GM12878 (cell line): ENCODE data around the gene BLOC1S6. TPM values are rescaled to one million over a fixed set of nuclear protein-coding genes. Genes with fewer than 3 reads are reported as not detected.
A peak's percentile ranks its signal among the peaks of the same experiment; 100 is the strongest.

Experiments
- ATAC-seq: fragments of 200-7000 bp; cut with Tn5 transposase; 3 replicates; pipeline ENCODE4 v1.9.1; 2020; ENCODE audit warnings: mild to moderate bottlenecking, moderate library complexity
- BruUV-seq: library from RNA; stranded (reverse); fragments of 400-500 nt; replicated peaks from 2 replicates; lab custom pipeline; 2021; lab: Mats Ljungman, UMichigan
- CTCF ChIA-PET: fragments of 300-600 bp; sonication (Branson Sonifier 250); formaldehyde crosslinking; extraction: SDS; loops from one replicate; lab custom pipeline; 2021; ENCODE audit warnings: inconsistent platforms; lab: Yijun Ruan, JAX
- POLR2A ChIA-PET: fragments of 350-600 bp; formaldehyde crosslinking; extraction: SDS; loops from one replicate; lab custom pipeline; 2021; ENCODE audit warnings: inconsistent platforms; lab: Charles Lee
- RAD21 ChIA-PET: fragments of 300-600 bp; sonication (Branson Sonifier 250); formaldehyde crosslinking; loops from one replicate; lab custom pipeline; 2023; ENCODE audit warnings: antibody characterized with exemption; ENCODE audit not compliant: unreplicated experiment; lab: Charles Lee
- SMC1A ChIA-PET: fragments of 300-600 bp; sonication (Branson Sonifier 250); formaldehyde crosslinking; loops from one replicate; lab custom pipeline; 2023; ENCODE audit not compliant: unreplicated experiment, uncharacterized antibody; lab: Charles Lee
- DNase-seq: peaks from one replicate; pipeline ENCODE4 v3.0.0-alpha.2; 2011; ENCODE audit warnings: low read depth, low spot score
- FAIRE-seq: peaks from 3 replicates; lab custom pipeline; 2011; peaks lifted over from hg19 to GRCh38; lab: Jason Lieb, UNC
- H2AFZ ChIP-seq: 2 replicates; pipeline ENCODE4 v1.6.0; 2011; ENCODE audit warnings: low read depth, low read length, control low read depth; ENCODE audit not compliant: control insufficient read depth
- H3K27ac ChIP-seq: 2 replicates; pipeline ENCODE4 v1.5.1; 2011; ENCODE audit warnings: control low read depth; ENCODE audit not compliant: control insufficient read depth, insufficient read depth
- H3K27me3 ChIP-seq, 2 experiments: replicated peaks in 1 of 2; 2 replicates each; pipeline versions ENCODE4 v1.6.0 to v1.6.1; 2011; ENCODE audit warnings: low read length in 1 of 2; ENCODE audit not compliant: control insufficient read depth in 2 of 2, insufficient read depth in 2 of 2
- H3K36me3 ChIP-seq, 2 experiments: 2 replicates each; pipeline ENCODE4 v1.5.1; 2011; ENCODE audit warnings: low read length in 1 of 2; ENCODE audit not compliant: control insufficient read depth in 2 of 2, insufficient read depth in 2 of 2
- H3K4me1 ChIP-seq: 2 replicates; pipeline ENCODE4 v1.6.1; 2011; ENCODE audit warnings: mild to moderate bottlenecking, low read length, moderate library complexity, mixed read lengths; ENCODE audit not compliant: control insufficient read depth, insufficient read depth
- H3K4me2 ChIP-seq: 2 replicates; pipeline ENCODE4 v1.6.0; 2011; ENCODE audit warnings: control low read depth; ENCODE audit not compliant: control insufficient read depth, insufficient read depth
- H3K4me3 ChIP-seq: fragments of 200-600 bp; sonication (generic); 2 replicates; pipeline ENCODE4 v1.5.1; 2016
- H3K79me2 ChIP-seq: 2 replicates; pipeline ENCODE4 v1.6.0; 2011; ENCODE audit warnings: low read length; ENCODE audit not compliant: control insufficient read depth, insufficient read depth
- H3K9ac ChIP-seq: 2 replicates; pipeline ENCODE4 v1.8.0; 2011; ENCODE audit warnings: low read length, control low read depth, mixed read lengths; ENCODE audit not compliant: control insufficient read depth, insufficient read depth
- H3K9me3 ChIP-seq: replicated peaks from 3 replicates; pipeline ENCODE4 v1.5.1; 2011; ENCODE audit warnings: mild to moderate bottlenecking, low read length; ENCODE audit not compliant: control insufficient read depth, insufficient read depth
- H4K20me1 ChIP-seq: 2 replicates; pipeline ENCODE4 v1.6.0; 2011; ENCODE audit not compliant: control insufficient read depth, insufficient read depth
- CHD1 ChIP-seq: IDR thresholded peaks from 2 replicates; pipeline ENCODE4 v1.6.1; 2012; ENCODE audit warnings: low read depth, low read length, improper control_type of control experiment
- E4F1 ChIP-seq: fragments of 450-650 bp; IDR thresholded peaks from 2 replicates; pipeline ENCODE4 v1.6.1; 2018; ENCODE audit warnings: borderline replicate concordance, mild to moderate bottlenecking; ENCODE audit not compliant: partially characterized antibody
- ELK1 ChIP-seq: IDR thresholded peaks from 2 replicates; pipeline ENCODE4 v1.6.1; 2012; ENCODE audit warnings: low read depth, low read length, improper control_type of control experiment
- MTA2 ChIP-seq: fragments of 450-650 bp; IDR thresholded peaks from 2 replicates; pipeline ENCODE4 v1.6.1; 2016; ENCODE audit warnings: low read depth, mild to moderate bottlenecking, moderate library complexity
- NR2F1 ChIP-seq: fragments of 450-650 bp; conservative IDR thresholded peaks from 2 replicates; pipeline ENCODE4 v1.6.1; 2017; ENCODE audit warnings: mild to moderate bottlenecking
- SRF ChIP-seq, 2 experiments: IDR thresholded peaks; 2 replicates each; pipeline ENCODE4 v1.6.1; 2011; ENCODE audit warnings: low read depth in 2 of 2, low read length in 2 of 2, mild to moderate bottlenecking in 1 of 2, moderate library complexity in 1 of 2
- WGBS: methylation state at CpG from one replicate; pipeline ENCODE4 v1.1.6; 2016; ENCODE audit warnings: low lambda C conversion rate; ENCODE audit not compliant: insufficient replicate concordance, insufficient coverage; ENCODE audit errors: missing lambda C conversion rate; 5-methylcytosine and 5-hydroxymethylcytosine counted together
- in situ Hi-C: fragments of 300-500 bp; cut with MboI; formaldehyde crosslinking; loops from 9 replicates; pipeline ENCODE4 v1.14.3; 2018; ENCODE audit warnings: mixed read lengths
- intact Hi-C: fragments of 100-400 bp; cut with micrococcal nuclease; formaldehyde crosslinking; loops from one replicate; pipeline ENCODE4 v1.14.2; 2022; ENCODE audit not compliant: unreplicated experiment
- polyA plus RNA-seq, 11 experiments: library from polyadenylated mRNA; depleted of rRNA in 4 of 11; unstranded in 6 of 11; stranded (reverse) in 5 of 11; fragments of >200 nt; fragmentation: Nextera tagmentation in 4 of 11; fragmentation: Illumina TruSeq in 1 of 11; extraction: Ambion mirVana in 4 of 11; extraction: Trizol in 1 of 11; gene quantifications; 1 replicate in 1 of 11; 2 replicates in 10 of 11; pipeline versions ENCODE4 v1.2.1 to v1.2.3, GENCODE V29; 2011 to 2016; ENCODE audit warnings: inconsistent platforms in 2 of 11, missing spikeins in 2 of 11, low read depth in 1 of 11
- total RNA-seq, 4 experiments: library from RNA; depleted of rRNA in 3 of 4; stranded (reverse); fragments of >200 nt in 3 of 4; fragmentation: Illumina TruSeq in 1 of 4; extraction: Trizol in 1 of 4; gene quantifications; 2 replicates each; pipeline versions ENCODE4 v1.2.1 to v1.2.3, GENCODE V29; 2013 to 2021
- TF ChIP-seq, protein P1 (sequence below): fragments of 450-650 bp; formaldehyde crosslinking; IDR thresholded peaks from 2 replicates; pipeline ENCODE4 v1.4.0; 2022; ENCODE audit warnings: mild to moderate bottlenecking, moderate library complexity

Gene BLOC1S6
- total and polyA plus RNA-seq, 10 of the 15 experiments (the other 5 are each of a cell fraction or from before 2014, with no cell fraction given) = 13.5 to 48.8 (median 32.7) TPM

DNA sequence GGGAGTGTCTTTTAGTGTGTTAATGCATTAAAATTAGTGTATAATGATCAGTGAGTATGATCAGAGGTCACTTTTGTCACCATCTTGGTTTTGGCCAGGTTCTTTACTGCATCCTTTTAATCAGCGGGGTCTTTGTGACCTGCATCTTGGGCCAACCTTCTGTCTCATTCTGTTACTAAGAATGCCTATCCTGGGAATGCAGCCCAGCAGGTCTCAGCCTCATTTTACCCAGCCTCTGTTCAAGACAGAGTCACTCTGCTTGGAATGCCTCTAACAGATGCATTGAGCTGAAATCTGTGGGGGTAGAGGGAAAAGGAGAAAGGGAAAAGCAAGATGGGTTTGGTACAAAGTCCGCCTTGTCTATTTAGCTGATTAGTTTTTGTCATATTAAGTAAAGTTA, 5.3 kb upstream of the BLOC1S6 start:
- Histone ChIP-seq H3K4me1 (no peaks in the 10 kb centered on the region), H3K36me3 (no peaks in the 10 kb centered on the region), H3K27me3 (no peaks in the 10 kb centered on the region), H3K4me3 (no peak overlapping the region), H2AFZ (no peak overlapping the region), H3K4me2 (no peak overlapping the region), H3K79me2 (peaks cover 10% of the 10 kb centered on the region), H3K9ac (no peak overlapping the region), H4K20me1 (no peaks in the 10 kb centered on the region), H3K9me3 (no peaks in the 10 kb centered on the region), H3K27ac (no peak overlapping the region)
- DNase-seq (no peak), ATAC-seq (no peak), FAIRE-seq (no peak)
- intact Hi-C loops = no loop called here
- CTCF ChIA-PET = no interaction called here
- SMC1A ChIA-PET = no interaction called here
- no TSS peak for BruUV-seq
- WGBS = 93% methylated on average over 2 of the region's 2 CpGs
- in situ Hi-C loops = loop anchor here (10.0 kb wide), 1 partner anchor 387 kb away; no protein-coding TSS in a partner anchor
- RAD21 ChIA-PET = no interaction called here
- TF ChIP-seq CHD1 = no peak
- POLR2A ChIA-PET = no interaction called here

DNA sequence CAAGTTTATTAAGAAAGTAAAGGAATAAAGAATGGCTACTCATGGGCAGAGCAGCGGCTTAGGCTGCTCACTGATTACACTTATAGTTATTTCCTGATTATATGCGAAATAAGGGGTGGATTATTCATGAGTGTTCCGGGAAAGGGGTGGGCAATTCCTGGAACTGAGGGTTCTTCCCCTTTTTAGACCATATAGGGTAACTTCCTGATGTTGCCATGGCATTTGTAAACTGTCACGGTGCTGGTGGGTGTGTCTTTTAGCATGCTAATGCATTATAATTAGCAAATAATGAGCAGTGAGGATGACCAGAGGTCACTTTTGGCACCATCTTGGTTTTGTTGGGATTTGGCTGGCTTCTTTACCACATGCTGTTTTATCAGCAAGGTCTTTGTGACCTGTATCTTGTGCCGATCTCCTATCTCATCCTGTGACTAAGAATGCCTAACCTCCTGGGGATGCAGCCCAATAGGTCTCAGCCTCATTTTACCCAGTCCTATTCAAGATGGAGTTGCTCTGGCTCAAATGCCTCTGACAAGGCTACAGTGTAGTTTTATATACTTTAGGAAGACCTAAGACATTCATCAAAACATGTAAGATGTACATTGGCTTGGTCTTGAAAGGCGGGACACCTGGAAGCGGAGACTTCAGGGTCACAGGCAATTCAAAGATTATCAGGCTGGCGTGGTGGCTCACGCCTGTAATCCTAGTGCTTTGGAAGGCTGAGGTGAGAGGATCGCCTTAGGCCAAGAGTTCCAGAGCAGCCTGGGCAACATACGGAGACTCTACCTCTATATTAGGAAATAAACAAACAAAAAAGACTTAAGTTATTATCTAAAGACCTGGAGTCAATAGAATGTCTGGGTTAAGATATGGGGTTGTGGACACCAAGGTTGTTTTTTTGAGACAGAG, 3.2 kb upstream of the BLOC1S6 start:
- in situ Hi-C loops = loop anchor here (10.0 kb wide), 1 partner anchor 389 kb away; no protein-coding TSS in a partner anchor
- no peak overlapping the region for H3K4me3 ChIP-seq
- SMC1A ChIA-PET = no interaction called here
- H3K79me2 ChIP-seq = peaks cover 29% of the 10 kb centered on the region
- TF ChIP-seq, protein P1, sequence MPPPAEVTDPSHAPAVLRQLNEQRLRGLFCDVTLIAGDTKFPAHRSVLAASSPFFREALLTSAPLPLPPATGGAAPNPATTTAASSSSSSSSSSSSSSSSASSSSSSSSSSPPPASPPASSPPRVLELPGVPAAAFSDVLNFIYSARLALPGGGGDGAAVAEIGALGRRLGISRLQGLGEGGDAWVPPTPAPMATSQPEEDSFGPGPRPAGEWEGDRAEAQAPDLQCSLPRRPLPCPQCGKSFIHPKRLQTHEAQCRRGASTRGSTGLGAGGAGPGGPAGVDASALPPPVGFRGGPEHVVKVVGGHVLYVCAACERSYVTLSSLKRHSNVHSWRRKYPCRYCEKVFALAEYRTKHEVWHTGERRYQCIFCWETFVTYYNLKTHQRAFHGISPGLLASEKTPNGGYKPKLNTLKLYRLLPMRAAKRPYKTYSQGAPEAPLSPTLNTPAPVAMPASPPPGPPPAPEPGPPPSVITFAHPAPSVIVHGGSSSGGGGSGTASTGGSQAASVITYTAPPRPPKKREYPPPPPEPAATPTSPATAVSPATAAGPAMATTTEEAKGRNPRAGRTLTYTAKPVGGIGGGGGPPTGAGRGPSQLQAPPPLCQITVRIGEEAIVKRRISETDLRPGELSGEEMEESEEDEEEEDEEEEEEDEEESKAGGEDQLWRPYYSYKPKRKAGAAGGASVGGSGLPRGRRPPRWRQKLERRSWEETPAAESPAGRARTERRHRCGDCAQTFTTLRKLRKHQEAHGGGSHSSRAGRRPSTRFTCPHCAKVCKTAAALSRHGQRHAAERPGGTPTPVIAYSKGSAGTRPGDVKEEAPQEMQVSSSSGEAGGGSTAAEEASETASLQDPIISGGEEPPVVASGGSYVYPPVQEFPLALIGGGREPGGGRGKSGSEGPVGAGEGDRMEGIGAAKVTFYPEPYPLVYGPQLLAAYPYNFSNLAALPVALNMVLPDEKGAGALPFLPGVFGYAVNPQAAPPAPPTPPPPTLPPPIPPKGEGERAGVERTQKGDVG (CRISPR knock-in tag) = no peak
- TF ChIP-seq MTA2 = no peak
- TF ChIP-seq E4F1 = no peak
- TF ChIP-seq SRF (IDR thresholded peaks at IDR 0.05; ENCODE audit: low read depth in 2 of 2, low read length in 2 of 2) = 0 out of 4 replicates have a peak, but pooled peaks of 1 of the 2 experiments have one; percentile 53
- TF ChIP-seq ELK1 = no peak
- no peak for TF ChIP-seq NR2F1
- TF ChIP-seq, all 136 proteins: peak for 1
- POLR2A ChIA-PET = no interaction called here
- BruUV-seq = no TSS peak
- intact Hi-C loops = no loop called here
- Histone ChIP-seq H3K36me3 (no peaks in the 10 kb centered on the region; a peak in 1 of 4 replicates), H3K9ac (no peak overlapping the region), H3K27me3 (no peaks in the 10 kb centered on the region), H2AFZ (no peak overlapping the region), H3K4me2 (peak overlapping the region; percentile 3; the same call in 1 of the 2 replicates), H4K20me1 (no peaks in the 10 kb centered on the region), H3K9me3 (no peaks in the 10 kb centered on the region), H3K4me1 (peaks cover 4% of the 10 kb centered on the region; the same call in 1 of the 2 replicates), H3K27ac (no peak overlapping the region)
- no peak for DNase-seq
- RAD21 ChIA-PET = interaction anchor here (3.3 kb wide), 1 partner anchor 28 kb away, joined by 20 read pairs; no protein-coding TSS in a partner anchor
- CTCF ChIA-PET = interaction anchor here (1.3 to 6.1 kb wide), 3 partner anchors 28 to 379 kb away, joined by 5 to 37 read pairs (median 6); no protein-coding TSS in a partner anchor
- no peak for ATAC-seq
- FAIRE-seq = no peak
- 56% methylated on average over 11 of the region's 11 CpGs for WGBS
